Hepatocyte (in vitro differentiated cells): ENCODE measurements around the gene SCUBE2. TPM values are rescaled to one million over a fixed set of nuclear protein-coding genes. Genes with fewer than 3 reads are reported as not detected.

Experiments
- DNase-seq: peaks from one replicate; pipeline ENCODE4 v3.0.0-alpha.2; 2016; ENCODE audit warnings: low spot score
- H2AFZ ChIP-seq: fragments of 200-600 bp; sonication (generic); 2 replicates; pipeline ENCODE4 v1.6.0; 2016; ENCODE audit warnings: antibody characterized with exemption, mild to moderate bottlenecking
- H3K27ac ChIP-seq: fragments of 200-600 bp; sonication (generic); 2 replicates; pipeline ENCODE4 v1.5.1; 2016; ENCODE audit warnings: mild to moderate bottlenecking
- H3K27me3 ChIP-seq: fragments of 200-600 bp; sonication (generic); 2 replicates; pipeline ENCODE4 v1.6.1; 2016
- H3K36me3 ChIP-seq: fragments of 200-600 bp; sonication (generic); replicated peaks from 2 replicates; pipeline ENCODE4 v1.5.1; 2016; ENCODE audit warnings: low read depth; ENCODE audit not compliant: insufficient read depth
- H3K4me1 ChIP-seq: fragments of 200-600 bp; sonication (generic); 2 replicates; pipeline ENCODE4 v1.5.1; 2016; ENCODE audit warnings: mild to moderate bottlenecking, moderate library complexity; ENCODE audit not compliant: insufficient read depth
- H3K4me2 ChIP-seq: fragments of 200-600 bp; sonication (generic); 2 replicates; pipeline ENCODE4 v1.6.0; 2016
- H3K4me3 ChIP-seq: fragments of 200-600 bp; sonication (generic); 2 replicates; pipeline ENCODE4 v1.5.1; 2016; ENCODE audit warnings: mild to moderate bottlenecking
- H3K79me2 ChIP-seq: fragments of 200-600 bp; sonication (generic); 2 replicates; pipeline ENCODE4 v1.6.0; 2017; ENCODE audit warnings: mild to moderate bottlenecking
- H3K9me2 ChIP-seq: fragments of 200-600 bp; sonication (generic); replicated peaks from 2 replicates; pipeline ENCODE4 v1.6.0; 2017; ENCODE audit warnings: mild to moderate bottlenecking; ENCODE audit not compliant: insufficient read depth
- H3K9me3 ChIP-seq: fragments of 200-600 bp; sonication (generic); 2 replicates; pipeline ENCODE4 v1.5.1; 2016; ENCODE audit warnings: low read depth, mild to moderate bottlenecking
- H4K20me1 ChIP-seq: fragments of 200-600 bp; sonication (generic); 2 replicates; pipeline ENCODE4 v1.6.0; 2016; ENCODE audit warnings: mild to moderate bottlenecking; ENCODE audit not compliant: insufficient read depth, poor library complexity, severe bottlenecking
- CTCF ChIP-seq: fragments of 200-600 bp; sonication (generic); IDR thresholded peaks from 2 replicates; pipeline ENCODE4 v1.5.1; 2016; ENCODE audit warnings: antibody characterized with exemption, mild to moderate bottlenecking; ENCODE audit not compliant: poor library complexity
- EZH2 ChIP-seq: fragments of 200-600 bp; sonication (generic); IDR thresholded peaks from 2 replicates; pipeline ENCODE4 v1.6.1; 2016; ENCODE audit warnings: antibody characterized with exemption, mild to moderate bottlenecking, borderline replicate concordance
- EZH2phosphoT487 ChIP-seq: fragments of 200-600 bp; sonication (generic); IDR thresholded peaks from one replicate; pipeline ENCODE4 v1.6.1; 2018; ENCODE audit warnings: antibody characterized with exemption, mild to moderate bottlenecking, low read depth, moderate library complexity; ENCODE audit not compliant: unreplicated experiment, severe bottlenecking
- WGBS: methylation state at CpG from one replicate; pipeline ENCODE4 v1.1.6; 2016; ENCODE audit warnings: low lambda C conversion rate; ENCODE audit errors: missing lambda C conversion rate; 5-methylcytosine and 5-hydroxymethylcytosine counted together
- polyA plus RNA-seq: library from polyadenylated mRNA; unstranded; fragments of >200 nt; fragmentation: Nextera tagmentation; extraction: Ambion mirVana; gene quantifications from 2 replicates; pipeline ENCODE4 v1.2.1, GENCODE V29; 2016
- total RNA-seq: library from RNA; depleted of rRNA; stranded (reverse); fragments of >200 nt; gene quantifications from 2 replicates; pipeline ENCODE4 v1.2.3, GENCODE V29; 2014

Gene SCUBE2
- total and polyA plus RNA-seq, 2 experiments from 2014 or later, result 8.6 to 8.9 TPM

- Histone ChIP-seq H4K20me1 (no peaks in the 10 kb centered on the region), H3K4me3 (no peak overlapping the region), H3K9me3 (no peaks in the 10 kb centered on the region), H3K4me1 (peaks cover 7% of the 10 kb centered on the region), H2AFZ (no peak overlapping the region), H3K9me2 (no peaks in the 10 kb centered on the region), H3K27ac (no peak overlapping the region), H3K36me3 (no peaks in the 10 kb centered on the region), H3K79me2 (no peaks in the 10 kb centered on the region), H3K27me3 (no peaks in the 10 kb centered on the region), H3K4me2 (no peak overlapping the region)
- TF ChIP-seq EZH2phosphoT487, result no peak
- no peak for TF ChIP-seq CTCF
- no peak for TF ChIP-seq EZH2
- 88% methylated on average over 7 of the region's 7 CpGs for WGBS
- no peak for DNase-seq
Measured at GRCh38 chr11:9053316-9054035, 37.9 kb downstream of the SCUBE2 start.

- TF ChIP-seq EZH2, result no peak
- TF ChIP-seq CTCF, result no peak
- no peak for TF ChIP-seq EZH2phosphoT487
- WGBS, result 94% methylated on average over 3 of the region's 3 CpGs
- no peaks in the 10 kb centered on the region for H3K9me3 ChIP-seq
- no peak for DNase-seq
- H3K9me2 ChIP-seq, result no peaks in the 10 kb centered on the region
- H3K27ac ChIP-seq, result no peak overlapping the region
- no peak overlapping the region for H3K4me2 ChIP-seq
- H2AFZ ChIP-seq, result no peak overlapping the region
- no peaks in the 10 kb centered on the region for H3K27me3 ChIP-seq
- peaks cover 12% of the 10 kb centered on the region for H3K4me1 ChIP-seq
- H3K36me3 ChIP-seq, result no peaks in the 10 kb centered on the region
- H3K4me3 ChIP-seq, result no peak overlapping the region
- no peaks in the 10 kb centered on the region for H4K20me1 ChIP-seq
- no peaks in the 10 kb centered on the region for H3K79me2 ChIP-seq
Measured at GRCh38 chr11:9052316-9052715, 39.1 kb downstream of the SCUBE2 start.

GRCh38 chr11:9049959-9050358 is 41.4 kb downstream of the SCUBE2 start:
- Histone ChIP-seq H4K20me1 (no peaks in the 10 kb centered on the region), H3K27ac (no peak overlapping the region), H3K79me2 (no peaks in the 10 kb centered on the region), H3K4me3 (no peak overlapping the region), H3K4me1 (peaks cover 19% of the 10 kb centered on the region), H2AFZ (no peak overlapping the region), H3K27me3 (no peaks in the 10 kb centered on the region), H3K9me2 (no peaks in the 10 kb centered on the region), H3K9me3 (no peaks in the 10 kb centered on the region), H3K4me2 (no peak overlapping the region), H3K36me3 (no peaks in the 10 kb centered on the region)
- WGBS, result 100% methylated on average over 2 of the region's 2 CpGs
- TF ChIP-seq CTCF (no peak), EZH2phosphoT487 (no peak), EZH2 (no peak)
- no peak for DNase-seq
